ENCODE measurements around the gene TRIM65.
A peak's percentile ranks its signal among the peaks of the same experiment; 100 is the strongest.

DNA sequence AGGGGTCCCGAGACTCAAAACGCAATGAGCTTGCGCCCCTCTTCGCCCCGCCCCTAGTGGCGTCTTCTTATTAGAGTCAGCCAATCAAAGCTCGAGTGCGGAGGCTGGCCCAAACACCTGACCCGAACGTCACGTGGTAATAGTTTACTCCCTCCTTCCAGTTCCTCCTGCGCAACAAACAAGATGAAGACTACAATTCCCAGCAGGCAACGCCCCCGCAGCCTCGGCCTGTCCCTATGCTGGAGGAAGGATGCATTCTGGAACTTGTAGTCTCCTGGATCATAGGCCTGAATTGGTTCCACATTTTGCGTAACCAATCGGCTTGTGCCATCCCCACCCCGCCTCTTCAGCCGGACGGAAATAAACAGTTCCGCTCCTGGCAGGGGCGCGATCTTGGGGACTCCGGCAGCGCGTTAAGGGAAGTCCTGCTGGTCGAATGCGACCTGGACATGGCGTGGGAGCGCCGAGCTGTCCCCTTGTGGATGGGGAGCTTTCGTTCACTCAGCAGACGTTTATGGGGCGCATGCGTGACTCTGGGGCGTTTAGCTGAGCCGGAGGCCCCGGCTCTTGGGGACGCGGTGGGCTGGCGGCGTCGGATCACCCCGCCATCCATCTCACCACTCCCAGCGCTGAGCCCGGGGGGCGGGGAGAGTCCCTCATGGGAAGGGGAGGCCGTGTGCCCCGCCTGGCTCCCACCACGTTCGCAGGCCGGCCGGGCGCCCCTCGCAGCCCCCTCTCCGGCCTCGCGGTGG lies 41.3 kb downstream of the TRIM65 start, which contains the start of gene WBP2:
- TF ChIP-seq, protein P1, sequence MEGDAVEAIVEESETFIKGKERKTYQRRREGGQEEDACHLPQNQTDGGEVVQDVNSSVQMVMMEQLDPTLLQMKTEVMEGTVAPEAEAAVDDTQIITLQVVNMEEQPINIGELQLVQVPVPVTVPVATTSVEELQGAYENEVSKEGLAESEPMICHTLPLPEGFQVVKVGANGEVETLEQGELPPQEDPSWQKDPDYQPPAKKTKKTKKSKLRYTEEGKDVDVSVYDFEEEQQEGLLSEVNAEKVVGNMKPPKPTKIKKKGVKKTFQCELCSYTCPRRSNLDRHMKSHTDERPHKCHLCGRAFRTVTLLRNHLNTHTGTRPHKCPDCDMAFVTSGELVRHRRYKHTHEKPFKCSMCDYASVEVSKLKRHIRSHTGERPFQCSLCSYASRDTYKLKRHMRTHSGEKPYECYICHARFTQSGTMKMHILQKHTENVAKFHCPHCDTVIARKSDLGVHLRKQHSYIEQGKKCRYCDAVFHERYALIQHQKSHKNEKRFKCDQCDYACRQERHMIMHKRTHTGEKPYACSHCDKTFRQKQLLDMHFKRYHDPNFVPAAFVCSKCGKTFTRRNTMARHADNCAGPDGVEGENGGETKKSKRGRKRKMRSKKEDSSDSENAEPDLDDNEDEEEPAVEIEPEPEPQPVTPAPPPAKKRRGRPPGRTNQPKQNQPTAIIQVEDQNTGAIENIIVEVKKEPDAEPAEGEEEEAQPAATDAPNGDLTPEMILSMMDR (conservative IDR thresholded peaks at IDR 0.05; ENCODE audit: low read length), result peak; percentile 92
- no peak for TF ChIP-seq EZH2phosphoT487 (IDR thresholded peaks at IDR 0.05; ENCODE audit: borderline replicate concordance, low read depth, low read length)
